Coronary artery (tissue), 2 donors: Measurements from ENCODE around the gene TBC1D17.

Source experiments
- DNase-seq: peaks from one replicate; pipeline ENCODE4 v3.0.0-alpha.2; 2017; ENCODE audit warnings: low spot score
- H3K27ac ChIP-seq, 2 donors: fragments of 200-600 bp; sonication (generic); one replicate each; pipeline ENCODE4 v1.5.1; 2016 to 2019
- H3K4me3 ChIP-seq: fragments of 200-600 bp; sonication (generic); 2 replicates; pipeline ENCODE4 v1.5.1; 2016; ENCODE audit warnings: mild to moderate bottlenecking, moderate library complexity
- TF ChIP-seq, protein P1 (sequence below): fragments of 200-600 bp; sonication (generic); IDR thresholded peaks from one replicate; pipeline ENCODE4 v1.5.1; 2019; ENCODE audit warnings: antibody characterized with exemption

Gene TBC1D17

DNA sequence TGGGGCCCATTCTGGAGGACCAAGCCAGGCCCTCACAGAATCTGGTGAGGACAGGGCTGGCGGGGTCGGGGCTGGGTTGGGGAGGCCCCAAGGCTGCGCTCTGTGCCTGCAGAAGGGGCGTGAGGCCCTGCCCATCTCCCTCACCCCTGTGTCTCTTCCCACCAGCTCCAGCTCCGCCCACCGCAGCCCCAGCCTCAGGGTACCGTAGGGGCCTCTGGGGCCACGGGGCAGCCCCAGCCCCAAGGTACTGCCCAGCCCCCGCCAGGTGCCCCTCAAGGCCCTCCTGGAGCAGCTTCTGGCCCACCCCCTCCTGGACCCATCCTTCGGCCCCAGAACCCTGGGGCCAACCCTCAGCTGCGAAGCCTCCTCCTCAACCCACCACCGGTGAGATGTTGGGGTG, 41.9 kb upstream of the TBC1D17 start:
- TF ChIP-seq, protein P1, sequence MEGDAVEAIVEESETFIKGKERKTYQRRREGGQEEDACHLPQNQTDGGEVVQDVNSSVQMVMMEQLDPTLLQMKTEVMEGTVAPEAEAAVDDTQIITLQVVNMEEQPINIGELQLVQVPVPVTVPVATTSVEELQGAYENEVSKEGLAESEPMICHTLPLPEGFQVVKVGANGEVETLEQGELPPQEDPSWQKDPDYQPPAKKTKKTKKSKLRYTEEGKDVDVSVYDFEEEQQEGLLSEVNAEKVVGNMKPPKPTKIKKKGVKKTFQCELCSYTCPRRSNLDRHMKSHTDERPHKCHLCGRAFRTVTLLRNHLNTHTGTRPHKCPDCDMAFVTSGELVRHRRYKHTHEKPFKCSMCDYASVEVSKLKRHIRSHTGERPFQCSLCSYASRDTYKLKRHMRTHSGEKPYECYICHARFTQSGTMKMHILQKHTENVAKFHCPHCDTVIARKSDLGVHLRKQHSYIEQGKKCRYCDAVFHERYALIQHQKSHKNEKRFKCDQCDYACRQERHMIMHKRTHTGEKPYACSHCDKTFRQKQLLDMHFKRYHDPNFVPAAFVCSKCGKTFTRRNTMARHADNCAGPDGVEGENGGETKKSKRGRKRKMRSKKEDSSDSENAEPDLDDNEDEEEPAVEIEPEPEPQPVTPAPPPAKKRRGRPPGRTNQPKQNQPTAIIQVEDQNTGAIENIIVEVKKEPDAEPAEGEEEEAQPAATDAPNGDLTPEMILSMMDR: no peak
- H3K4me3 ChIP-seq: no peak overlapping the region
- DNase-seq: no peak
- no peak overlapping the region for H3K27ac ChIP-seq

GRCh38 chr19:49836176-49837008, 41.1 kb upstream of the TBC1D17 start:
- no peak for DNase-seq
- no peak overlapping the region for H3K4me3 ChIP-seq
- H3K27ac ChIP-seq: no peak overlapping the region
- TF ChIP-seq, protein P1: no peak

DNA sequence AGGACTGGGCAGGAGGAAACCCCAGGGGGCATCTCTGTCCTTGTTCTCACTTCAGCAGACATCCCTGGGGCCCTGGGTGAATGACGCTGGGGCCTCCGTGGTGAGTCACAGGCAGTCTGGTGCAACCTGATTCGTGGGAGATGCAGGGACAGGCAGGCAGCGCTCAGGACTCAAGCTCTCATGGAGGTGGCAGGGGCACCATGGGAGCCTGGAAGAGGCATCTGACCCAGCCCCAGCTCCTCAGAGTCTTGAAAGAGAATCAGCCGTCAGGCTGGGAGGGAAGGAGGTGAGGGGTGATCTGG, 40.5 kb upstream of the TBC1D17 start:
- TF ChIP-seq, protein P1: no peak
- Histone ChIP-seq H3K27ac (no peak overlapping the region), H3K4me3 (no peak overlapping the region)
- no peak for DNase-seq

DNA sequence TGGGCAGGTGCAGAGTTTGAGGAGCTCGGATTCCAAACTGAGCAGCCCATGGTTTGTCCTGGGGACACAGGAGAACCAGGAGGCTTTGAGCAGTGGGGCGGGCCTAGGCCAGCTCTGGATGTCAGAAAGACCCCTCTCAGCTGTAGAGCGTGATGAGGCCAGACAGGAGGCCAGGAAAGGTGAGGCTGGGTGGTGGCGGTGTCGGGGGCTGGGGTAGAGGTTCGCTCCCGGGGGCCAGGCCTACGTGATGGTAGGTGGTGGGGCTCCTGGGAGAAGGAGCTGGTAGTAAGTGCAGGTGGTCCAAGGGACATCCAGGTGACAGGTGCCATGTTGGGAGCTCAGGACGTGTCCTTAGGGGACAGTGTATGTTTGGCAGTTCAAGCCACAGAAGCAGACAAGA, 40.1 kb upstream of the TBC1D17 start:
- Histone ChIP-seq H3K4me3 (no peak overlapping the region), H3K27ac (no peak overlapping the region)
- TF ChIP-seq, protein P1: no peak
- DNase-seq: no peak

GRCh38 chr19:49838885-49839588, 38.5 kb upstream of the TBC1D17 start:
- DNase-seq: no peak
- Histone ChIP-seq H3K4me3 (no peak overlapping the region), H3K27ac (no peak overlapping the region)
- TF ChIP-seq, protein P1: no peak

GRCh38 chr19:49839713-49840112, 37.8 kb upstream of the TBC1D17 start:
- TF ChIP-seq, protein P1: no peak
- DNase-seq: no peak
- no peak overlapping the region for H3K4me3 ChIP-seq
- no peak overlapping the region for H3K27ac ChIP-seq

DNA sequence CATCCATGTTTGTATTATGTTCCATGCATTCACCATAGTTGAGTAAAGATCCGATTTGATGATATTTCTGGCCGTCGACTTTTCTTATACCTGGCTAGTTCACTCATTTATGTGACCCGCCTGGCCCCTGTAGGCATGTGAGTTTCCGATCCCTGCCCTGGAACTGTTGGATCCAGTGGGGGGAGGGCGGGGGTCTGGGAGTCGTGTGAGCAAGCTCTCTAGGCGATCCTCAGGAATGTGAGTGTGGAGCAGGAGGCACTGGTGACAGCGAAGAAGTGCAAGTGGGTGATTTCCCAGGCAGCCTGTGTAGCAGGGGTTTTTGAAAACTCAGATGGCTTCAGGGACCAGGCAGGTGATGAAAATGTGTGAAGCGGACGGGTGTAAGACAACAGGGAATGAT, 37.2 kb upstream of the TBC1D17 start:
- Histone ChIP-seq H3K27ac (no peak overlapping the region), H3K4me3 (no peak overlapping the region)
- TF ChIP-seq, protein P1: no peak
- DNase-seq: no peak
